H9 (cell line): Measurements from ENCODE around the gene SORCS2. TPM values are rescaled to one million over a fixed set of nuclear protein-coding genes. Genes with fewer than 3 reads are reported as not detected.

ENCODE experiments used
- DNase-seq: peaks from one replicate; pipeline ENCODE4 v3.0.0-alpha.2; 2017
- H2AFZ ChIP-seq: one replicate; pipeline ENCODE4 v1.6.1; 2013; ENCODE audit warnings: mild to moderate bottlenecking, low read length, control low read depth, moderate library complexity
- H2AK5ac ChIP-seq: 2 replicates; pipeline ENCODE4 v1.6.1; 2013; ENCODE audit warnings: low read length, control low read depth, mixed read lengths; ENCODE audit not compliant: insufficient read length
- H2BK120ac ChIP-seq: one replicate; pipeline ENCODE4 v1.6.1; 2013; ENCODE audit warnings: low read depth, mild to moderate bottlenecking, low read length, control low read depth, inconsistent platforms; ENCODE audit not compliant: poor library complexity, severe bottlenecking
- H2BK12ac ChIP-seq: 2 replicates; pipeline ENCODE4 v1.6.1; 2013; ENCODE audit warnings: low read length, control low read depth, mixed read lengths, low read depth; ENCODE audit not compliant: insufficient read length
- H2BK15ac ChIP-seq: 2 replicates; pipeline ENCODE4 v1.6.1; 2013; ENCODE audit warnings: low read depth, low read length, control low read depth
- H2BK20ac ChIP-seq: one replicate; pipeline ENCODE4 v1.6.1; 2013; ENCODE audit warnings: low read depth, mild to moderate bottlenecking, low read length, control low read depth, inconsistent platforms; ENCODE audit not compliant: poor library complexity, severe bottlenecking
- H2BK5ac ChIP-seq: 2 replicates; pipeline ENCODE4 v1.6.1; 2013; ENCODE audit warnings: low read length, control low read depth, mixed read lengths; ENCODE audit not compliant: insufficient read length
- H3K14ac ChIP-seq: 2 replicates; pipeline ENCODE4 v1.6.1; 2013; ENCODE audit warnings: low read length, control low read depth; ENCODE audit not compliant: insufficient read depth
- H3K18ac ChIP-seq: 2 replicates; pipeline ENCODE4 v1.6.1; 2013; ENCODE audit warnings: low read depth, mild to moderate bottlenecking, mixed read lengths, low read length, control low read depth; ENCODE audit not compliant: insufficient read length
- H3K23ac ChIP-seq: 2 replicates; pipeline ENCODE4 v1.6.1; 2013; ENCODE audit warnings: low read length, control low read depth, mixed read lengths, low read depth; ENCODE audit not compliant: insufficient read length
- H3K23me2 ChIP-seq: 2 replicates; pipeline ENCODE4 v1.6.1; 2013; ENCODE audit warnings: low read depth, mild to moderate bottlenecking, mixed read lengths, low read length, control low read depth; ENCODE audit not compliant: insufficient read length, poor library complexity, severe bottlenecking
- H3K27ac ChIP-seq: 2 replicates; pipeline ENCODE4 v1.5.1; 2013; ENCODE audit warnings: low read length, control low read depth, mixed read lengths, low read depth; ENCODE audit not compliant: insufficient read length
- H3K27me3 ChIP-seq: 2 replicates; pipeline ENCODE4 v1.6.1; 2013; ENCODE audit warnings: low read length, control low read depth, inconsistent platforms; ENCODE audit not compliant: insufficient read depth
- H3K4ac ChIP-seq: 2 replicates; pipeline ENCODE4 v1.6.1; 2013; ENCODE audit warnings: low read depth, mild to moderate bottlenecking, control low read depth, inconsistent platforms, low read length, moderate library complexity
- H3K4me1 ChIP-seq: 2 replicates; pipeline ENCODE4 v1.6.1; 2013; ENCODE audit warnings: low read length, control low read depth, inconsistent platforms; ENCODE audit not compliant: insufficient read depth
- H3K4me2 ChIP-seq: 2 replicates; pipeline ENCODE4 v1.6.1; 2013; ENCODE audit warnings: low read length, control low read depth, mixed read lengths; ENCODE audit not compliant: insufficient read length, insufficient read depth
- H3K56ac ChIP-seq: 2 replicates; pipeline ENCODE4 v1.6.1; 2013; ENCODE audit warnings: low read depth, mild to moderate bottlenecking, mixed read lengths, low read length, control low read depth; ENCODE audit not compliant: insufficient read length
- H3K79me1 ChIP-seq: 2 replicates; pipeline ENCODE4 v1.6.1; 2013; ENCODE audit warnings: low read depth, mild to moderate bottlenecking, moderate library complexity, low read length, control low read depth, inconsistent platforms; ENCODE audit not compliant: insufficient read depth, poor library complexity, severe bottlenecking
- H3K79me2 ChIP-seq: 2 replicates; pipeline ENCODE4 v1.6.1; 2013; ENCODE audit warnings: low read length, control low read depth, inconsistent platforms; ENCODE audit not compliant: insufficient read depth
- H3K9ac ChIP-seq: 2 replicates; pipeline ENCODE4 v1.6.1; 2013; ENCODE audit warnings: low read length, control low read depth, mixed read lengths; ENCODE audit not compliant: insufficient read length; ENCODE audit errors: extremely low read depth
- H3K9me3 ChIP-seq: one replicate; pipeline ENCODE4 v1.6.1; 2013; ENCODE audit warnings: low read depth, low read length, inconsistent platforms; ENCODE audit not compliant: control insufficient read depth
- H3T11ph ChIP-seq: one replicate; pipeline ENCODE4 v1.6.1; 2013; ENCODE audit warnings: mild to moderate bottlenecking, low read length, control low read depth, inconsistent platforms
- H4K20me1 ChIP-seq: one replicate; pipeline ENCODE4 v1.6.1; 2013; ENCODE audit not compliant: control insufficient read depth, insufficient read length, insufficient read depth
- H4K5ac ChIP-seq: 2 replicates; pipeline ENCODE4 v1.6.1; 2013; ENCODE audit warnings: low read depth, mild to moderate bottlenecking, mixed read lengths, low read length, control low read depth; ENCODE audit not compliant: insufficient read length
- H4K8ac ChIP-seq: replicated peaks from 2 replicates; pipeline ENCODE4 v1.6.1; 2013; ENCODE audit warnings: low read length, control low read depth, mixed read lengths, low read depth; ENCODE audit not compliant: insufficient read length
- H4K91ac ChIP-seq: 2 replicates; pipeline ENCODE4 v1.6.1; 2013; ENCODE audit warnings: low read depth, mild to moderate bottlenecking, moderate library complexity, mixed read lengths, low read length, control low read depth; ENCODE audit not compliant: insufficient read length
- H3K27ac Mint-ChIP-seq, 3 experiments: 2 replicates in 2 of 3; 3 replicates in 1 of 3; pipeline ENCODE4 v1.8.0; 2020 to 2021; ENCODE audit warnings: mixed read lengths in 3 of 3, mild to moderate bottlenecking in 1 of 3, moderate library complexity in 1 of 3
- H3K27me3 Mint-ChIP-seq: 2 replicates; pipeline ENCODE4 v1.8.0; 2021; ENCODE audit warnings: low read depth, mild to moderate bottlenecking, moderate library complexity, mixed read lengths
- H3K36me3 Mint-ChIP-seq, 3 experiments: 2 replicates in 2 of 3; 3 replicates in 1 of 3; pipeline ENCODE4 v1.8.0; 2020 to 2021; ENCODE audit warnings: low read depth in 3 of 3, mixed read lengths in 3 of 3; ENCODE audit not compliant: insufficient read depth in 1 of 3
- H3K4me1 Mint-ChIP-seq, 2 experiments: 2 replicates each; pipeline ENCODE4 v1.8.0; 2020; ENCODE audit warnings: mixed read lengths in 2 of 2
- H3K4me3 Mint-ChIP-seq, 2 experiments: 2 replicates in 1 of 2; 3 replicates in 1 of 2; pipeline ENCODE4 v1.8.0; 2020 to 2021; ENCODE audit warnings: mild to moderate bottlenecking in 2 of 2, mixed read lengths in 2 of 2, moderate library complexity in 1 of 2
- H3K9me3 Mint-ChIP-seq, 2 experiments: 2 replicates in 1 of 2; 3 replicates in 1 of 2; pipeline ENCODE4 v1.8.0; 2020; ENCODE audit warnings: mild to moderate bottlenecking in 2 of 2, mixed read lengths in 2 of 2, moderate library complexity in 1 of 2
- CTCF ChIP-seq: fragments of 200-600 bp; sonication (generic); conservative IDR thresholded peaks from 3 replicates; pipeline ENCODE4 v1.8.0; 2021; ENCODE audit warnings: antibody characterized with exemption, mild to moderate bottlenecking
- WGBS: extraction: QIAGEN DNeasy Blood & Tissue Kit; methylation state at CpG from one replicate; pipeline ENCODE4 v1.1.7; 2013; ENCODE audit warnings: missing lambda C conversion rate, low lambda C conversion rate, mixed read lengths; ENCODE audit not compliant: insufficient read length; ENCODE audit errors: extremely low coverage; 5-methylcytosine and 5-hydroxymethylcytosine counted together
- total RNA-seq: library from RNA; stranded (reverse); gene quantifications from 2 replicates; pipeline ENCODE4 v1.2.1, GENCODE V29; 2021

Gene SORCS2
- total RNA-seq, 1 experiment from 2014 or later, result 0.57 TPM

- Histone ChIP-seq H2BK20ac (no peak overlapping the region), H3K9me3 (no peaks in the 10 kb centered on the region), H4K5ac (no peak overlapping the region), H3K9ac (no peak overlapping the region), H3K27me3 (no peaks in the 10 kb centered on the region), H3K14ac (no peak overlapping the region), H2BK120ac (no peak overlapping the region), H2AK5ac (no peak overlapping the region), H4K8ac (no peak overlapping the region), H3K18ac (no peak overlapping the region), H3K4me2 (no peak overlapping the region), H3K4ac (no peak overlapping the region), H2AFZ (no peak overlapping the region), H3T11ph (no peak overlapping the region), H2BK15ac (no peak overlapping the region), H2BK12ac (no peak overlapping the region), H3K23me2 (peaks cover 2% of the 10 kb centered on the region), H4K20me1 (no peaks in the 10 kb centered on the region), H3K79me2 (no peaks in the 10 kb centered on the region), H2BK5ac (no peak overlapping the region), H4K91ac (no peak overlapping the region), H3K56ac (no peak overlapping the region), H3K23ac (no peak overlapping the region), H3K79me1 (no peaks in the 10 kb centered on the region), H3K27ac (no peak overlapping the region), H3K4me1 (no peaks in the 10 kb centered on the region)
- Mint-ChIP-seq H3K27me3 (peaks cover 2% of the 10 kb centered on the region), H3K4me1 (peaks cover 0 to 9% of the 10 kb centered on the region in 2 experiments; a peak in 1 of 4 replicates), H3K27ac (peak overlapping the region in 1 of 3 experiments; percentile 51; a peak in 2 of 7 replicates), H3K4me3 (no peak overlapping the region), H3K36me3 (no peaks in the 10 kb centered on the region; a peak in 2 of 7 replicates), H3K9me3 (no peaks in the 10 kb centered on the region; a peak in 2 of 5 replicates)
- no CpG with 5 or more reads among the region's 14 CpGs for WGBS
- TF ChIP-seq CTCF, result no peak
- no peak for DNase-seq
Observed at GRCh38 chr4:7255488-7255881, 63.1 kb downstream of the SORCS2 start.
